NCI-H1436 (cell line): Measurements from ENCODE around the gene NSMCE3.
"Not testable (repeated sequence)": the region's sequence is repeated elsewhere in the genome, so short reads cannot be mapped to it uniquely, and the experiment has no call there.

Source experiments
- DNase-seq: peaks from one replicate; lab custom pipeline; 2025; lab: John Stamatoyannopoulos, UW

NSMCE3 gene

GRCh38 chr15:29270169-29270955, 740 bp upstream of the NSMCE3 start:
- DNase-seq = no peak

- no peak for DNase-seq
Measured at GRCh38 chr15:29268706-29269484, 727 bp downstream of the NSMCE3 start.

- DNase-seq = no peak
Measured at GRCh38 chr15:29266052-29266582, 3.5 kb downstream of the NSMCE3 start.

GRCh38 chr15:29263289-29263688, 6.3 kb downstream of the NSMCE3 start:
- no peak for DNase-seq

- no peak for DNase-seq
Measured at GRCh38 chr15:29262738-29263137, 6.9 kb downstream of the NSMCE3 start.

- DNase-seq = no peak
Measured at GRCh38 chr15:29260896-29261295, 8.7 kb downstream of the NSMCE3 start.

GRCh38 chr15:29259233-29259632, 10.4 kb downstream of the NSMCE3 start:
- no peak for DNase-seq

- DNase-seq = no peak
Measured at GRCh38 chr15:29252234-29252633, 17.4 kb downstream of the NSMCE3 start.

GRCh38 chr15:29244544-29244943, 25.1 kb downstream of the NSMCE3 start:
- no peak for DNase-seq

GRCh38 chr15:29244123-29244522, 25.5 kb downstream of the NSMCE3 start:
- DNase-seq = no peak

GRCh38 chr15:29242456-29243242, 27.0 kb downstream of the NSMCE3 start:
- DNase-seq = no peak

- DNase-seq = no peak
Measured at GRCh38 chr15:29241207-29241606, 28.4 kb downstream of the NSMCE3 start.

GRCh38 chr15:29239395-29239794, 30.2 kb downstream of the NSMCE3 start:
- DNase-seq = no peak

- no peak for DNase-seq
Measured at GRCh38 chr15:29233566-29233965, 36.1 kb downstream of the NSMCE3 start.

GRCh38 chr15:29226436-29227208, 43.0 kb downstream of the NSMCE3 start:
- DNase-seq = peak; percentile 0

- no peak for DNase-seq
Measured at GRCh38 chr15:29225534-29226234, 43.9 kb downstream of the NSMCE3 start.

- DNase-seq = not testable (repeated sequence)
Measured at GRCh38 chr15:29224987-29225363, 44.6 kb downstream of the NSMCE3 start.

- not testable (repeated sequence) for DNase-seq
Measured at GRCh38 chr15:29224235-29224986, 45.2 kb downstream of the NSMCE3 start.

- DNase-seq = no peak
Measured at GRCh38 chr15:29223640-29224039, 46.0 kb downstream of the NSMCE3 start.
